HG03097 (cell line): ENCODE results near the gene GPR141.

Experiments used
- ATAC-seq: cut with Tn5 transposase; IDR thresholded peaks from one replicate; pipeline ENCODE4 v1.9.1; 2021; ENCODE audit not compliant: unreplicated experiment, low FRiP score

The GPR141 gene

DNA sequence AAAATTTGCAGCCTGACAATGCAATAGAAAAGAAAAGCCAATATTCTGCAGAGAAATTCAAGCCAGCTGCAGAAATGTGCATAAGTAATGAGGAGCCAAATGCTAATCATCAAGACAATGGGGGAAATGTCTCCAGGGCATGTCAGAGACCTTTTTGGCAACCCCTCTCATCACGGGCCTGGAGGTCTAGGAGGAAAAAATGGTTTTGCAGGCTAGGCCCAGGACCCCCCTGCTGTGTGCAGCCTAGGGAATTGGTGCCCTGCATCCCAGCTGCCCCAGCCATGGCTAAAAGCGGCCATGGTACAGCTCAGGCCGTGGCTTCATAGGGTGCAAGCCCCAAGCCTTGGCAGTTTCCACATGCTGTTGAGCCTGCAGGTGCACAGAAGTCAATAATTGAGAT lies 92.4 kb downstream of the GPR141 start:
- no peak for ATAC-seq

- ATAC-seq, result no peak
These were observed 97.6 kb downstream of the GPR141 start for GRCh38 chr7:37781156-37781555.

- no peak for ATAC-seq
These were observed 98.6 kb downstream of the GPR141 start for GRCh38 chr7:37782166-37782565.

DNA sequence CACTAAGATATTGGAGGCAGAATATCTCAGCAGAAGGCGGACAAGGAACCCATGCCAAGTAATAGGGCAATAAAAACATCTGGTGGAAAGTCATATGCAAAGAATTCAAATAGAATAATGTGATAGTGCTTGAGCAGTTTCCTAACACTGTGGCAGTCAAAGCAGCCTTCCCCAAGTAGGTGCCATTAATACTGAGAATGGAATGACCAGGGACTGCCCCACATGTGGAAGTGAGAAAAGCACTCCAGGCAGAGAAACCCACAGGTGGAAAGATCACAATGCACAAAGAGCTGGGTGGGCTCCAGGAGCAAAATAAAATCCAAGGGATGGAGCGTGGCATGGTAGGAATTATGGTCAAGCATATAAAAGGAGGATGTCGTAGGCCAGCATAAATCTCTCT lies 100.4 kb downstream of the GPR141 start:
- no peak for ATAC-seq

- ATAC-seq, result peak; percentile 86
These were observed 103.4 kb downstream of the GPR141 start for GRCh38 chr7:37786741-37787569.
